ENCODE results near the gene RAB9A.
A peak's percentile ranks its signal among the peaks of the same experiment; 100 is the strongest.

Gene RAB9A

GRCh38 chrX:13650318-13650717, 38.6 kb upstream of the RAB9A start:
- in situ Hi-C loops (cut with HindIII; ENCODE audit: low sequenced_read_pairs): no loop called here
- no peak overlapping the region for H3K4me3 ChIP-seq (ENCODE audit: low read depth, low read length)
- TF ChIP-seq, protein P1, sequence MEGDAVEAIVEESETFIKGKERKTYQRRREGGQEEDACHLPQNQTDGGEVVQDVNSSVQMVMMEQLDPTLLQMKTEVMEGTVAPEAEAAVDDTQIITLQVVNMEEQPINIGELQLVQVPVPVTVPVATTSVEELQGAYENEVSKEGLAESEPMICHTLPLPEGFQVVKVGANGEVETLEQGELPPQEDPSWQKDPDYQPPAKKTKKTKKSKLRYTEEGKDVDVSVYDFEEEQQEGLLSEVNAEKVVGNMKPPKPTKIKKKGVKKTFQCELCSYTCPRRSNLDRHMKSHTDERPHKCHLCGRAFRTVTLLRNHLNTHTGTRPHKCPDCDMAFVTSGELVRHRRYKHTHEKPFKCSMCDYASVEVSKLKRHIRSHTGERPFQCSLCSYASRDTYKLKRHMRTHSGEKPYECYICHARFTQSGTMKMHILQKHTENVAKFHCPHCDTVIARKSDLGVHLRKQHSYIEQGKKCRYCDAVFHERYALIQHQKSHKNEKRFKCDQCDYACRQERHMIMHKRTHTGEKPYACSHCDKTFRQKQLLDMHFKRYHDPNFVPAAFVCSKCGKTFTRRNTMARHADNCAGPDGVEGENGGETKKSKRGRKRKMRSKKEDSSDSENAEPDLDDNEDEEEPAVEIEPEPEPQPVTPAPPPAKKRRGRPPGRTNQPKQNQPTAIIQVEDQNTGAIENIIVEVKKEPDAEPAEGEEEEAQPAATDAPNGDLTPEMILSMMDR (IDR thresholded peaks at IDR 0.05; ENCODE audit: low read depth, low read length): no peak
- DNase-seq (ENCODE audit: low read depth, low spot score): no peak

DNA sequence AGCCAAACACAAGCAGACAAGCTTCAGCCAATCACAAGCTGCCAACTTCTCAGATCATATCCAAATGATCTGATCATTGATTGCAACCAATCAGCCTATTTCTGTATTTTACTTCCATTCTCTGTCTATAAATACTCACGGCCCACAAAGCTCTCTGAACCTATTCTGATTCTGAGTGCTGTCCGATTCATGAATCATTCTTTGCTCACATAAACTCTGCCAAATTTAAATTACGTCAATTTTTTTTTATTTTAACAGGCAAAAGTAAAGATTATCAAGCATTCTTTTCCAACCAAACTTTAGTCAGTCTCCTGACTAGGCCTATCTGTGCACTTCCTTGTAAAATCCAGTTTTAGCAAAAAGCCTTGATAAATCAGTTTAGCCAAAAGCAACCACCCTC, 37.8 kb upstream of the RAB9A start:
- no peak for DNase-seq (ENCODE audit: low read depth, low spot score)
- TF ChIP-seq, protein P1 (IDR thresholded peaks at IDR 0.05; ENCODE audit: low read depth, low read length): no peak
- H3K4me3 ChIP-seq (ENCODE audit: low read depth, low read length): no peak overlapping the region
- in situ Hi-C loops (cut with HindIII; ENCODE audit: low sequenced_read_pairs): no loop called here

GRCh38 chrX:13652287-13652793, 36.6 kb upstream of the RAB9A start:
- in situ Hi-C loops (cut with HindIII; ENCODE audit: low sequenced_read_pairs): no loop called here
- H3K4me3 ChIP-seq (ENCODE audit: low read depth, low read length): peak overlapping the region; percentile 71
- DNase-seq (ENCODE audit: low read depth, low spot score): peak; percentile 85
- TF ChIP-seq, protein P1 (IDR thresholded peaks at IDR 0.05; ENCODE audit: low read depth, low read length): no peak

DNA sequence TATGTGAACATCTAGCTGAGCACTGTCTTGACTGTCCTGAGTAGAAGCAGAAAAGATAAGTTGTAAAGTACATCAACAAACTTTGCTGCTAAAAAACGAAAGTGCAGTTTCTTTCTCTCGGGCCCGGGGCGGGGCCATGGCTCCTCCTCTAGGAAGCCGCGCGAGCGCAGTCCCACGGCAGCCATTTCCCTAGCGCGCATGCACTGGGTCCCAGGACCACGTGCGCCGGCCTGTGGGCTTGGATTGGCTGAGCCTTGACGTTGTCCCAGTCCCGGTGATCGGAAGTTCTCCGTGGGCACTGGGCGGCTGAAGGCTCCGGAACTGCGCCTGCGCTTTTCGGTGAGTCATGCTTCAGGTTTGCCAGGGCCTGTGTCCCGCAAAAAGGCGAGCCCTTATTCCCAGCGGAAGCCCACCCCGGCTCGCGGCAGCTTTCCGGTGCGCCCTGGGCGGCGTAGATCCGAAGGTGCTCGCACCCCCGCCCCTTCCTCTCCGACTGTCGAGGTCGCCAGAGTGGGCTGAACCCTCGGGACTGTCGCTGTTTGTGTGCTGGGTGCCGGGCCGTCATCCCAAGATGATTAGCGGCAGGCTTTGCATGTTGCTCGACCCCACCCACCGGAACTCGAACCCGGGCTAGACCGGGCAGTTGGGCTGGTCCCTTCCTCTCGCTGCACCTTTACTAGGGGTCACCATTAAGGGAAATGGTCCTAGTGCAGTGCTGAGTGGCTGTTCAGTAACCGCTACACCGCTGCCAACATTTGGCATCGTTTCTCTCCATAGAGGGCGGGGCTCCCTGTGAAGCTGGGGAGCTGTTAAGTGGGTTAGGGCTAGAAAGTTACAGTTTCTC, 35.9 kb upstream of the RAB9A start, which contains the start of gene TCEANC:
TSS of gene TCEANC (plus strand) at position 292 of the 844 bp plus-strand sequence. CDS start 9,368 bp downstream, outside the sequence.
- TF ChIP-seq, protein P1 (IDR thresholded peaks at IDR 0.05; ENCODE audit: low read depth, low read length): no peak
- in situ Hi-C loops (cut with HindIII; ENCODE audit: low sequenced_read_pairs): no loop called here
- H3K4me3 ChIP-seq (ENCODE audit: low read depth, low read length): peak within 1 kb of the TSS; percentile 71
- DNase-seq (ENCODE audit: low read depth, low spot score): peak; percentile 99

DNA sequence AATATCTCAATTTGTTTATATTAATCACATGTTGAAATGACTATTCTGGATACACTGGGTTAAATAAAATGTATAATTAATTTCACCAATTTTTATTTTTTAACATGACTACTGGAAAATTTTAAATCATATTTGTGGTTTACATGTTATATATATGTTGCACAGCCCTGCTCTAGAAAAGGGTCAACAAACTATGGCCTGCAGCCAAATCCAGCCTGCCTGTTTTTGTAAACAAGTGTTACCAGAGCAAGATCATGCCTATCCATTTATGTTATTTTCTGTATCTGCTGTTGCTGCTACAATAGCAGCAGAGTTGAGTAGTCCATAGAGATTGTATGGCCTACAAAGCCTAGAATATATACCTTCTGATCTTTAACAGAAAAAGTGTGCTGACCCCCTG, 34.8 kb upstream of the RAB9A start:
- TF ChIP-seq, protein P1 (IDR thresholded peaks at IDR 0.05; ENCODE audit: low read depth, low read length): no peak
- in situ Hi-C loops (cut with HindIII; ENCODE audit: low sequenced_read_pairs): no loop called here
- H3K4me3 ChIP-seq (ENCODE audit: low read depth, low read length): no peak overlapping the region
- no peak for DNase-seq (ENCODE audit: low read depth, low spot score)

GRCh38 chrX:13655674-13656073, 33.3 kb upstream of the RAB9A start:
- DNase-seq (ENCODE audit: low read depth, low spot score): no peak
- TF ChIP-seq, protein P1 (IDR thresholded peaks at IDR 0.05; ENCODE audit: low read depth, low read length): no peak
- H3K4me3 ChIP-seq (ENCODE audit: low read depth, low read length): no peak overlapping the region
- in situ Hi-C loops (cut with HindIII; ENCODE audit: low sequenced_read_pairs): no loop called here
